Esophagus squamous epithelium (tissue), 4 donors: ENCODE data around the gene DNAJB12.

Experiments used
- CTCF ChIP-seq, 6 experiments: fragments of 450-650 bp in 4 of 6; fragments of 200-600 bp in 2 of 6; sonication (generic) in 2 of 6; IDR thresholded peaks; one replicate each; pipeline ENCODE4 v1.5.1; 2016 to 2019; ENCODE audit warnings: antibody characterized with exemption in 6 of 6, mild to moderate bottlenecking in 4 of 6, moderate library complexity in 4 of 6
- POLR2A ChIP-seq, 4 donors: fragments of 450-650 bp; IDR thresholded peaks; one replicate each; pipeline ENCODE4 v1.6.1; 2017; ENCODE audit warnings: antibody characterized with exemption in 4 of 4, mild to moderate bottlenecking in 4 of 4, moderate library complexity in 3 of 4

GRCh38 chr10:72309290-72310240 lies 45.2 kb downstream of the DNAJB12 start:
- TF ChIP-seq POLR2A (IDR thresholded peaks at IDR 0.05) (no peak), CTCF (IDR thresholded peaks at IDR 0.05) (no peak)
